ENCODE results near the gene CLIP1. TPM values are rescaled to one million over a fixed set of nuclear protein-coding genes. Genes with fewer than 3 reads are reported as not detected.

CLIP1 gene
- total RNA-seq, 2 experiments from 2014 or later = 50.7 to 51.3 TPM

GRCh38 chr12:122346054-122346453 lies 76.4 kb downstream of the CLIP1 start:
- Mint-ChIP-seq H3K27me3 (ENCODE audit: low read depth) (no peaks in the 10 kb centered on the region), H3K4me3 (no peak overlapping the region), H3K4me1 (ENCODE audit: low read depth) (no peaks in the 10 kb centered on the region), H3K36me3 (ENCODE audit: low read depth) (peaks cover 9% of the 10 kb centered on the region), H3K27ac (no peak overlapping the region), H3K9me3 (no peaks in the 10 kb centered on the region)
- no peak for DNase-seq
- intact Hi-C loops (cut with micrococcal nuclease) = no loop called here
- CTCF ChIA-PET = no interaction called here

GRCh38 chr12:122345042-122345441 lies 77.4 kb downstream of the CLIP1 start:
- H3K9me3 Mint-ChIP-seq = no peaks in the 10 kb centered on the region
- no peak overlapping the region for H3K27ac Mint-ChIP-seq
- H3K4me1 Mint-ChIP-seq (ENCODE audit: low read depth) = no peaks in the 10 kb centered on the region
- no peak overlapping the region for H3K4me3 Mint-ChIP-seq
- intact Hi-C loops (cut with micrococcal nuclease) = no loop called here
- H3K36me3 Mint-ChIP-seq (ENCODE audit: low read depth) = peaks cover 7% of the 10 kb centered on the region
- CTCF ChIA-PET = interaction anchor here (0.6 kb wide), 1 partner anchor 334 kb away, joined by 4 read pairs; no protein-coding TSS in a partner anchor
- no peak for DNase-seq
- H3K27me3 Mint-ChIP-seq (ENCODE audit: low read depth) = no peaks in the 10 kb centered on the region

- H3K27ac Mint-ChIP-seq = peak overlapping the region; percentile 32
- intact Hi-C loops (cut with micrococcal nuclease) = loop anchor here (1.0 to 2.0 kb wide), 3 partner anchors 87 to 417 kb away; partner anchors contain the start of genes CLIP1 and DENR
- no peak overlapping the region for H3K4me3 Mint-ChIP-seq
Measured at GRCh38 chr12:122336015-122336946, 86.2 kb downstream of the CLIP1 start.

GRCh38 chr12:122333142-122334087 lies 89.1 kb downstream of the CLIP1 start:
- no peaks in the 10 kb centered on the region for H3K9me3 Mint-ChIP-seq
- no peak for DNase-seq
- CTCF ChIA-PET = interaction anchor here (0.5 to 3.8 kb wide), 4 partner anchors 22 to 1226 kb away, joined by 3 to 21 read pairs (median 4); no protein-coding TSS in a partner anchor
- intact Hi-C loops (cut with micrococcal nuclease) = no loop called here
- H3K4me3 Mint-ChIP-seq = no peak overlapping the region
- H3K27me3 Mint-ChIP-seq (ENCODE audit: low read depth) = no peaks in the 10 kb centered on the region
- peaks cover 11% of the 10 kb centered on the region for H3K4me1 Mint-ChIP-seq (ENCODE audit: low read depth)
- H3K27ac Mint-ChIP-seq = no peak overlapping the region
- H3K36me3 Mint-ChIP-seq (ENCODE audit: low read depth) = peaks cover 12% of the 10 kb centered on the region

More at GRCh38 chr12:122336015-122336946, 86.2 kb downstream of the CLIP1 start:
- Mint-ChIP-seq H3K27me3 (ENCODE audit: low read depth) (no peaks in the 10 kb centered on the region), H3K36me3 (ENCODE audit: low read depth) (peaks cover 18% of the 10 kb centered on the region), H3K9me3 (no peaks in the 10 kb centered on the region), H3K4me1 (ENCODE audit: low read depth) (peaks cover 11% of the 10 kb centered on the region)
- CTCF ChIA-PET = interaction anchor here (0.5 to 3.8 kb wide), 13 partner anchors 9 to 525 kb away, joined by 3 to 21 read pairs (median 4); no protein-coding TSS in a partner anchor
- peak; percentile 63 for DNase-seq

GRCh38 chr12:122327494-122328385 lies 94.7 kb downstream of the CLIP1 start:
- CTCF ChIA-PET = interaction anchor here (1.5 to 2.2 kb wide), 2 partner anchors 9 to 27 kb away, joined by 7 to 16 read pairs; no protein-coding TSS in a partner anchor
- peaks cover 19% of the 10 kb centered on the region for H3K36me3 Mint-ChIP-seq (ENCODE audit: low read depth)
- intact Hi-C loops (cut with micrococcal nuclease) = no loop called here
- H3K27ac Mint-ChIP-seq = peak overlapping the region; percentile 26
- DNase-seq = peak; percentile 11
- H3K27me3 Mint-ChIP-seq (ENCODE audit: low read depth) = no peaks in the 10 kb centered on the region
- peaks cover 22% of the 10 kb centered on the region for H3K4me1 Mint-ChIP-seq (ENCODE audit: low read depth)
- no peak overlapping the region for H3K4me3 Mint-ChIP-seq
- H3K9me3 Mint-ChIP-seq = no peaks in the 10 kb centered on the region

- CTCF ChIA-PET = interaction anchor here (1.5 to 2.2 kb wide), 2 partner anchors 9 to 28 kb away, joined by 7 to 16 read pairs; no protein-coding TSS in a partner anchor
- no peaks in the 10 kb centered on the region for H3K9me3 Mint-ChIP-seq
- no peak for DNase-seq
- H3K4me1 Mint-ChIP-seq (ENCODE audit: low read depth) = peaks cover 22% of the 10 kb centered on the region
- peaks cover 25% of the 10 kb centered on the region for H3K36me3 Mint-ChIP-seq (ENCODE audit: low read depth)
- no peaks in the 10 kb centered on the region for H3K27me3 Mint-ChIP-seq (ENCODE audit: low read depth)
- H3K4me3 Mint-ChIP-seq = no peak overlapping the region
- peak overlapping the region; percentile 26 for H3K27ac Mint-ChIP-seq
- intact Hi-C loops (cut with micrococcal nuclease) = no loop called here
Measured at GRCh38 chr12:122327014-122327413, 95.5 kb downstream of the CLIP1 start.

GRCh38 chr12:122326586-122326985 lies 95.9 kb downstream of the CLIP1 start:
- peak; percentile 36 for DNase-seq
- intact Hi-C loops (cut with micrococcal nuclease) = no loop called here
- Mint-ChIP-seq H3K27ac (peak overlapping the region; percentile 50), H3K9me3 (no peaks in the 10 kb centered on the region), H3K4me3 (no peak overlapping the region), H3K36me3 (ENCODE audit: low read depth) (peaks cover 25% of the 10 kb centered on the region), H3K27me3 (ENCODE audit: low read depth) (no peaks in the 10 kb centered on the region), H3K4me1 (ENCODE audit: low read depth) (peaks cover 22% of the 10 kb centered on the region)
- CTCF ChIA-PET = interaction anchor here (2.2 kb wide), 1 partner anchor 29 kb away, joined by 16 read pairs; no protein-coding TSS in a partner anchor

GRCh38 chr12:122323311-122324019 lies 99.0 kb downstream of the CLIP1 start:
- CTCF ChIA-PET = interaction anchor here (1.2 to 1.6 kb wide), 2 partner anchors 10 to 74 kb away, joined by 3 to 4 read pairs; no protein-coding TSS in a partner anchor

GRCh38 chr12:122322501-122322900 lies 100.0 kb downstream of the CLIP1 start:
- H3K27ac Mint-ChIP-seq = peak overlapping the region; percentile 2
- peaks cover 14% of the 10 kb centered on the region for H3K4me1 Mint-ChIP-seq (ENCODE audit: low read depth)
- CTCF ChIA-PET = interaction anchor here (1.0 kb wide), 1 partner anchor 256 kb away, joined by 3 read pairs; no protein-coding TSS in a partner anchor

More at GRCh38 chr12:122323311-122324019, 99.0 kb downstream of the CLIP1 start:
- intact Hi-C loops (cut with micrococcal nuclease) = no loop called here
- DNase-seq = no peak
- no peaks in the 10 kb centered on the region for H3K9me3 Mint-ChIP-seq
- no peak overlapping the region for H3K27ac Mint-ChIP-seq
- no peaks in the 10 kb centered on the region for H3K27me3 Mint-ChIP-seq (ENCODE audit: low read depth)
- peaks cover 22% of the 10 kb centered on the region for H3K4me1 Mint-ChIP-seq (ENCODE audit: low read depth)
- H3K4me3 Mint-ChIP-seq = no peak overlapping the region
- H3K36me3 Mint-ChIP-seq (ENCODE audit: low read depth) = peaks cover 23% of the 10 kb centered on the region

GRCh38 chr12:122318607-122319605 lies 103.6 kb downstream of the CLIP1 start:
- no peak for DNase-seq
- H3K4me1 Mint-ChIP-seq (ENCODE audit: low read depth) = no peaks in the 10 kb centered on the region
- no peaks in the 10 kb centered on the region for H3K27me3 Mint-ChIP-seq (ENCODE audit: low read depth)
- CTCF ChIA-PET = interaction anchor here (1.0 to 1.4 kb wide), 2 partner anchors 12 to 109 kb away, joined by 3 to 5 read pairs; no protein-coding TSS in a partner anchor
- H3K4me3 Mint-ChIP-seq = no peak overlapping the region
- intact Hi-C loops (cut with micrococcal nuclease) = no loop called here
- H3K27ac Mint-ChIP-seq = no peak overlapping the region
- H3K9me3 Mint-ChIP-seq = no peaks in the 10 kb centered on the region
- H3K36me3 Mint-ChIP-seq (ENCODE audit: low read depth) = peaks cover 12% of the 10 kb centered on the region

More at GRCh38 chr12:122322501-122322900, 100.0 kb downstream of the CLIP1 start:
- intact Hi-C loops (cut with micrococcal nuclease) = no loop called here
- no peak for DNase-seq
- peaks cover 17% of the 10 kb centered on the region for H3K36me3 Mint-ChIP-seq (ENCODE audit: low read depth)
- H3K27me3 Mint-ChIP-seq (ENCODE audit: low read depth) = no peaks in the 10 kb centered on the region
- H3K4me3 Mint-ChIP-seq = no peak overlapping the region
- H3K9me3 Mint-ChIP-seq = no peaks in the 10 kb centered on the region

Data from activated naive CD4-positive, alpha-beta T cell treated with anti-CD3 and anti-CD28 coated beads for 36 hours (primary cell).